HCT116 (cell line): Measurements from ENCODE around the gene UVRAG. TPM values are rescaled to one million over a fixed set of nuclear protein-coding genes. Genes with fewer than 3 reads are reported as not detected.

Experiments
- ATAC-seq: fragments of 200-7000 bp; cut with Tn5 transposase; 2 replicates; pipeline ENCODE4 v1.9.1; 2020; ENCODE audit warnings: mild to moderate bottlenecking, moderate library complexity
- BruUV-seq: library from RNA; stranded (reverse); fragments of 400-500 nt; replicated peaks from 2 replicates; lab custom pipeline; 2021; lab: Mats Ljungman, UMichigan
- CTCF ChIA-PET: fragments of 300-600 bp; sonication (Branson Sonifier 250); formaldehyde crosslinking; loops from one replicate; lab custom pipeline; 2021; ENCODE audit warnings: antibody characterized with exemption; lab: Charles Lee
- POLR2A ChIA-PET: fragments of 300-600, 350-600 bp; sonication (Branson Sonifier 250); formaldehyde crosslinking; loops from one replicate; lab custom pipeline; 2021; ENCODE audit warnings: antibody characterized with exemption; lab: Charles Lee
- RAD21 ChIA-PET, 2 experiments: fragments of 300-600 bp; sonication (Branson Sonifier 250); formaldehyde crosslinking; loops; one replicate each; lab custom pipeline; 2023; ENCODE audit warnings: low total read pairs in 2 of 2; ENCODE audit not compliant: uncharacterized antibody in 2 of 2, unreplicated experiment in 2 of 2, low non-redundant PET in 1 of 2; lab: Charles Lee
- DNase-seq: peaks from one replicate; pipeline ENCODE4 v3.0.0-alpha.2; 2010; ENCODE audit warnings: low read depth, low spot score
- H2AFZ ChIP-seq: fragments of 200-600 bp; shearing (Covaris generic), sonication (generic); 2 replicates; pipeline ENCODE4 v1.6.1; 2017; ENCODE audit warnings: low read depth, mixed run types, mixed read lengths, antibody characterized with exemption, low read length; ENCODE audit not compliant: poor library complexity, severe bottlenecking
- H3K27ac ChIP-seq: 2 replicates; pipeline ENCODE4 v1.5.1; 2012; ENCODE audit warnings: low read depth, low read length
- H3K27me3 ChIP-seq: fragments of 200-600 bp; sonication (generic); 2 replicates; pipeline ENCODE4 v1.6.1; 2016; ENCODE audit warnings: mixed run types, low read length, mixed read lengths; ENCODE audit not compliant: insufficient read depth
- H3K36me3 ChIP-seq, 2 experiments: fragments of 200-500 bp in 1 of 2; fragments of 200-600 bp in 1 of 2; sonication (Bioruptor generic) in 1 of 2; sonication (generic) in 1 of 2; 2 replicates each; pipeline versions ENCODE4 v1.5.1 to v1.6.1; 2014 to 2016; ENCODE audit warnings: low read length in 2 of 2, inconsistent platforms in 1 of 2, mixed read lengths in 1 of 2, mixed run types in 1 of 2; ENCODE audit not compliant: insufficient read depth in 2 of 2, control insufficient read depth in 1 of 2
- H3K4me1 ChIP-seq, 2 experiments: fragments of 200-600 bp in 1 of 2; sonication (generic) in 1 of 2; 2 replicates each; pipeline versions ENCODE4 v1.5.1 to v1.6.1; 2012 to 2017; ENCODE audit warnings: low read length in 2 of 2, inconsistent platforms in 1 of 2, mild to moderate bottlenecking in 1 of 2, mixed read lengths in 1 of 2, mixed run types in 1 of 2, moderate library complexity in 1 of 2; ENCODE audit not compliant: insufficient read depth in 2 of 2, control insufficient read depth in 1 of 2
- H3K4me2 ChIP-seq: fragments of 200-600 bp; sonication (generic); 2 replicates; pipeline ENCODE4 v1.6.1; 2017; ENCODE audit warnings: mixed run types, low read length, mixed read lengths
- H3K4me3 ChIP-seq, 2 experiments: fragments of 200-600 bp in 1 of 2; sonication (generic) in 1 of 2; replicated peaks in 1 of 2; 2 replicates each; pipeline ENCODE4 v1.5.1; 2011 to 2016; ENCODE audit warnings: low read length in 2 of 2, control low read depth in 1 of 2, low read depth in 1 of 2, mild to moderate bottlenecking in 1 of 2, mixed read lengths in 1 of 2, mixed run types in 1 of 2
- H3K79me2 ChIP-seq: fragments of 200-600 bp; sonication (generic); 2 replicates; pipeline ENCODE4 v1.6.1; 2017; ENCODE audit warnings: mild to moderate bottlenecking, mixed run types, low read length, moderate library complexity, mixed read lengths; ENCODE audit not compliant: insufficient read depth
- H3K9ac ChIP-seq: fragments of 200-600 bp; sonication (generic); 2 replicates; pipeline ENCODE4 v1.6.1; 2016; ENCODE audit warnings: low read length, mixed read lengths
- H3K9me2 ChIP-seq: fragments of 200-600 bp; sonication (generic), shearing (Covaris generic); 2 replicates; pipeline ENCODE4 v1.6.1; 2017; ENCODE audit warnings: mixed run types, mild to moderate bottlenecking, moderate library complexity; ENCODE audit not compliant: insufficient read depth
- H3K9me3 ChIP-seq, 2 experiments: fragments of 200-500 bp in 1 of 2; fragments of 200-600 bp in 1 of 2; sonication (Bioruptor generic) in 1 of 2; sonication (generic) in 1 of 2; 2 replicates each; pipeline ENCODE4 v1.6.1; 2014 to 2017; ENCODE audit warnings: low read length in 2 of 2, mixed read lengths in 2 of 2, inconsistent platforms in 1 of 2, low read depth in 1 of 2, mild to moderate bottlenecking in 1 of 2, mixed run types in 1 of 2, moderate library complexity in 1 of 2; ENCODE audit not compliant: control insufficient read depth in 1 of 2, insufficient read depth in 1 of 2
- H4K20me1 ChIP-seq: fragments of 200-600 bp; sonication (generic), shearing (Covaris generic); 2 replicates; pipeline ENCODE4 v1.6.1; 2017; ENCODE audit warnings: mixed run types, mild to moderate bottlenecking, moderate library complexity; ENCODE audit not compliant: insufficient read depth
- ATF3 ChIP-seq: IDR thresholded peaks from 2 replicates; pipeline ENCODE4 v1.6.1; 2012
- CBX3 ChIP-seq: IDR thresholded peaks from 2 replicates; pipeline ENCODE4 v1.6.1; 2012; ENCODE audit warnings: low read depth
- CEBPB ChIP-seq: IDR thresholded peaks from 2 replicates; pipeline ENCODE4 v1.6.1; 2012; ENCODE audit warnings: low read depth
- CTCF ChIP-seq, 3 experiments: fragments of 200-600 bp in 1 of 3; sonication (generic) in 1 of 3; IDR thresholded peaks in 2 of 3; conservative IDR thresholded peaks in 1 of 3; 2 replicates each; pipeline ENCODE4 v1.5.1; 2012 to 2017; ENCODE audit warnings: low read depth in 2 of 3, low read length in 2 of 3, antibody characterized with exemption in 1 of 3, borderline replicate concordance in 1 of 3, control low read depth in 1 of 3, mild to moderate bottlenecking in 1 of 3, mixed read lengths in 1 of 3, mixed run types in 1 of 3, moderate library complexity in 1 of 3; ENCODE audit not compliant: insufficient read depth in 1 of 3
- EGR1 ChIP-seq: IDR thresholded peaks from 2 replicates; pipeline ENCODE4 v1.6.1; 2012; ENCODE audit warnings: low read depth
- ELF1 ChIP-seq: IDR thresholded peaks from 2 replicates; pipeline ENCODE4 v1.6.1; 2012; ENCODE audit warnings: low read depth, borderline replicate concordance
- FOSL1 ChIP-seq: IDR thresholded peaks from 2 replicates; pipeline ENCODE4 v1.6.1; 2012; ENCODE audit warnings: low read depth
- JUND ChIP-seq: IDR thresholded peaks from 2 replicates; pipeline ENCODE4 v1.6.1; 2012
- POLR2A ChIP-seq: IDR thresholded peaks from 2 replicates; pipeline ENCODE4 v1.7.0; 2011; ENCODE audit warnings: borderline replicate concordance; ENCODE audit not compliant: insufficient read depth, insufficient read length; ENCODE audit errors: extremely low read depth
- POLR2AphosphoS5 ChIP-seq: IDR thresholded peaks from 2 replicates; pipeline ENCODE4 v1.6.1; 2011; ENCODE audit warnings: mild to moderate bottlenecking, low read depth, low read length, moderate library complexity
- RAD21 ChIP-seq: IDR thresholded peaks from 2 replicates; pipeline ENCODE4 v1.6.1; 2012; ENCODE audit warnings: low read depth, mild to moderate bottlenecking
- REST ChIP-seq: IDR thresholded peaks from 2 replicates; pipeline ENCODE4 v1.6.1; 2012; ENCODE audit warnings: low read depth
- SIN3A ChIP-seq: IDR thresholded peaks from 2 replicates; pipeline ENCODE4 v1.6.1; 2012; ENCODE audit warnings: low read depth
- SP1 ChIP-seq: IDR thresholded peaks from 2 replicates; pipeline ENCODE4 v1.6.1; 2012; ENCODE audit warnings: low read depth
- SRF ChIP-seq: IDR thresholded peaks from 2 replicates; pipeline ENCODE4 v1.6.1; 2012; ENCODE audit warnings: low read depth
- YY1 ChIP-seq: IDR thresholded peaks from 2 replicates; pipeline ENCODE4 v1.6.1; 2011; ENCODE audit warnings: low read length, low read depth, moderate library complexity, mild to moderate bottlenecking; ENCODE audit not compliant: insufficient replicate concordance; ENCODE audit errors: extremely low read depth
- ZBTB33 ChIP-seq: IDR thresholded peaks from 2 replicates; pipeline ENCODE4 v1.6.1; 2011; ENCODE audit warnings: mild to moderate bottlenecking, low read length, moderate library complexity; ENCODE audit not compliant: insufficient replicate concordance; ENCODE audit errors: extremely low read depth
- ZFX ChIP-seq: fragments of 450-650 bp; IDR thresholded peaks from 2 replicates; pipeline ENCODE4 v1.6.1; 2017
- intact Hi-C: fragments of 100-400 bp; cut with micrococcal nuclease; formaldehyde crosslinking; loops from 2 replicates; pipeline ENCODE4 v1.10.0; 2022
- total RNA-seq: library from RNA; stranded (reverse); gene quantifications from one replicate; pipeline ENCODE4 v1.2.1, GENCODE V29; 2021; ENCODE audit not compliant: unreplicated experiment

The UVRAG gene
- total RNA-seq, 1 experiment from 2014 or later, result 12.3 TPM

- H2AFZ ChIP-seq, result no peak overlapping the region
- H3K9me2 ChIP-seq, result no peaks in the 10 kb centered on the region
- no peaks in the 10 kb centered on the region for H3K27me3 ChIP-seq
- ATAC-seq, result no peak
- no peaks in the 10 kb centered on the region for H3K9me3 ChIP-seq
- no peaks in the 10 kb centered on the region for H4K20me1 ChIP-seq
- no TSS peak for BruUV-seq
- no peaks in the 10 kb centered on the region for H3K79me2 ChIP-seq
- no peak overlapping the region for H3K9ac ChIP-seq
- DNase-seq, result no peak
- H3K27ac ChIP-seq, result no peak overlapping the region
- H3K4me2 ChIP-seq, result no peak overlapping the region
- H3K4me1 ChIP-seq, result peaks cover 0 to 21% of the 10 kb centered on the region in 2 experiments; a peak in 2 of 4 replicates
- intact Hi-C loops, result no loop called here
- POLR2A ChIA-PET, result no interaction called here
- H3K36me3 ChIP-seq, result no peaks in the 10 kb centered on the region
- CTCF ChIA-PET, result no interaction called here
- RAD21 ChIA-PET, result no interaction called here
- TF ChIP-seq EGR1 (no peak), SP1 (no peak), ELF1 (no peak), ZBTB33 (no peak), CTCF (IDR thresholded peaks at IDR 0.05 in 2 of 3, conservative IDR thresholded peaks at IDR 0.05 in 1 of 3; ENCODE audit: borderline replicate concordance in 1 of 3, insufficient read depth in 1 of 3, low read depth in 2 of 3, low read length in 2 of 3) (no peak), ATF3 (no peak), CBX3 (no peak), REST (no peak), YY1 (no peak), SRF (no peak), SIN3A (no peak), POLR2A (no peak), JUND (no peak), POLR2AphosphoS5 (no peak), RAD21 (no peak), CEBPB (no peak), FOSL1 (no peak), ZFX (no peak)
- TF ChIP-seq, all 23 proteins: peak for 0
- H3K4me3 ChIP-seq, result no peak overlapping the region
Observed at GRCh38 chr11:75779960-75780359, 35.0 kb upstream of the UVRAG start.
